ENCODE measurements around the gene ASTN2.

Gene ASTN2

DNA sequence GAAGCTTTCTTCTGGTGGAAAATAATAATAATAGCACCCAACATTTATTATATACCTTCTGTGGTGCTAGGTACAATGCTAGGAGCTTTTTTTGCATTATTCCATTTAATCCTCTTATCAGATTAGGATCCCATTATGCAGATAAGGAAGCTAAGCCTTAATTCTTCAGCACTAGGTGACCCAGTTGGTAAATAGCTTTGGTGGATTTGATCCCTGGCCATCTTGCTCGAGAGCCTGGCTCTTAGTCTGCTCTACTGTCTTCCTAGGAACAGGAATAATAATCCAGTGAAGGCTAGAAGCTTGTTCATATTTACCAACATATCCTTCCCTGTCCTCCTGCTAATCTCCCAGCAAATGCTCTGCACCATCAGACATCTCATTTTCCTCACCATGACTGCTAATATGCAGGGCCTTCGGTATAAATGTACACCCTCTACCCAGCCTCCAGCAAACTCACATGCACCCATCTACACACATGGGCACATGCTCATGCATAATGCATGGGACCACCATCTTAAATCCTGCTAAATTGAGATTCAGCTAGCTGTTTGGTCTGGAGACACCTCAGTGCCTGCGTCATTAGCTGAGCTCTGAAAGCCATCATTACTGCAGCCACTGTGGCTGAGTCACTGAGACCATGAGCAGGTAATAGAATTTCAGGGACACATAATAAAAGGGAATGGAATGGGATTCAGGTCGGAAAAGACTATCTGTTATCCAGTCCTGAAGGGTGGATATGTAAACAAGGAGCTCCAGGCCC is 640.3 kb downstream of the ASTN2 start:
- no peak for DNase-seq

DNA sequence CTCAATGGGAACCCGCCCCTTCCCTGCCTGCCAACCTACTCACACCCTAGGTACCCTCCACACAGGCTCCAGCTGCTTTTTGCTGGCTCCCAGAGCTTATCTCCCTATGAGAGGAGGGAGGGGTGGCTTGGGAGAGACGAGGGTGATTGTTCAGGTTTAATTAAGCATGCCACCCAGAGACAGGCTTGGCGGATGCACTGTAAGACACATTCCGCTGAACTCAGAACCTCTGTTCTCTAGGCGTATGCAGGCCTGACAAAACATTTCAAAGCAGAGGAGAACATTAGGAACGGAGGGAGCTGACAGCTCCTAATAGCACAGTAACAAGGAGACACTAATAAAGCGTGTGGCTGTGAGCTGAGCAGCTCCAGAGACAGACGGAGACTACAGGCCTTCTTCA is 647.6 kb downstream of the ASTN2 start:
- no peak for DNase-seq

DNA sequence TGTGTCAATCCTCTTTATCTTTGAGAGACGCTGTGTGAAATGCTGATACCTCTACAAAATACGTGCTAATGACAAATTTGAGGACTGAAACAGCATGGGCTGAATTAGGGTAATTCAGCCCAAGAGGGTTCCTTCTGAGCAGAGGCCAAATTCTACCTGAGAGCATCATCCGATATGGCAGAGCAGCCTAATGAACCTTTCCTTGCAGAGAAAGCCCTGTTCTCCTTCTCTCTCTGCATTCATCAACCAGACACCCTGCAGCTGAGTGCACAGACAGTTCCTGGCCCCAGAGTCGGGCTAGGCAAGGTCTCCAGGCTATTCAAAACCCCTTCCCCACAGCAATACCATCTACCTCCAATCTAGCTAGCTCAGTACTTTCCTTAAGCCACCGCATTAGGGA is 649.8 kb downstream of the ASTN2 start:
- no peak for DNase-seq

DNA sequence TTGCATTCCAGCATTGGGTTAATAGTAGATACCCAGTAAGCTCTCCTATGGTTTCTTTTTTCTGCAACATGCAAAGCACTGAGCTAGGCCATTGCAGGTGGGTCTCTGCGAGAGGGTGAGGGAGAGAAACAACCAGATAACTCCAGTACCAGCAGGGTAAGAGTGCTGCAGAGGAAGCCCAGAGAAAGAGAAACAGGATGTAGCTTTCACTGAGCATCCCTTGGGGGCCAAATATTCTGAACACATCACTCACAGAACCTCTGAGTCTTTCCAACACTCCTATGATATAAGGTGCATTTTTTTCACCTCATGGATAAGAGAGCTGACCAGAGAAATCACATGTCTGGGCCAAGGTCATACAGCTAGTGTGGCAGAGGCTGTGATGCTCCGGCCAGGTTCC is 651.1 kb downstream of the ASTN2 start:
- DNase-seq, result no peak

DNA sequence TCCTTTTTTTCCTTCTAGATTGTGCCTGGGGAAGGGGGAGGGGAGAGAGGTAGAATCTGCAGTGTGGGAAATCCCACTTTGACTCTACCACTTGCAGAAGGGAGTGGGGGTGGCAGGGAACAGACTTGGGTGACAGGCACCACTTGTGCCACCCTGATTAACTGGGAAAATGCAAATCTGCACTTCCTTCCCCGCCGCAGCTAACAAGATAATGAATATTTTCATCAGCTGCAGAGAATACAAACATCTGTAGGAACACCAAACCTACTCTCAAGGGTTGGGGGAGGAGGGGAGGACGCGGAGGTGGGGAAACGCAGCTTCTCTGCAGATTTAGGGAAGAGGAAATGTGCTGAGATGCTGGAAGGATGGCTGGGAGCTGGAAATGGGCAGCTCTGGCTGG is 654.2 kb downstream of the ASTN2 start:
- DNase-seq, result no peak

DNA sequence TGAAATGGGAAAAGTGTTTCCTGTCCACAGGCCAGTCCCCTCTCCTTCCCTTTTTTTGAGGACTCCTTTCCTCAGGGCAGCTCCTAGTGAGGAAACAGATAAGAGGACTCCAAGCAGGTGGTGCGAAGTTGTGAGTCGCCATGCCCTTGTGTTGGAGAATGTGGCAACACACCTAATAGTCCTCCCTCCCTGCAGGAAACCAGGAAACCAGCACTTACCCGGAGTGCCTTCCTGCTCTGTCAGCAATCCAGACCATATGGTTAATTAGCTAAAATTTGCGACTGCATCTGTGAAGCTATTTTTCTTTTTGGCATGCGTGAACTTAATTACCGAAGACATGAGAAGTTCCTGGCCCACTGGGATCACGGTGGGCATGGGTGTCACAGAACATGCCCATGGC is 657.8 kb downstream of the ASTN2 start:
- no peak for DNase-seq

DNA sequence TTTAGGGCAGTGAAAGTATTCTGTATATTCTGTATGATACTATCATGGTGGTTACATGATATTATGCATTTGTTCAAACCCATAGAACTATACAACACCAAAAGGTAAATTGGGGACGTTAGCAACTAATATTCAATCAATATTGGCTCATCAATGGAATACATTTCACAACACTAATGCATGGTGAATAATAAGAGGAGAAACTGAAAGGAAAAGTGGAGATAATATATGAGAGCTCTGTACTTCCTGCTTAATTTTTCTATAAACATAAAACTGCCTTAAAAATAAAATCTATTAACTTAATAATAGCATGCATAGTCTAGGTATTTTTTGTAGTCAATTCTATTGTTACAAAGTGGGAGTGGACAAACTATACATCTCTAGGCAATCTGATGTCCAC is 661.5 kb downstream of the ASTN2 start:
- DNase-seq, result no peak

DNA sequence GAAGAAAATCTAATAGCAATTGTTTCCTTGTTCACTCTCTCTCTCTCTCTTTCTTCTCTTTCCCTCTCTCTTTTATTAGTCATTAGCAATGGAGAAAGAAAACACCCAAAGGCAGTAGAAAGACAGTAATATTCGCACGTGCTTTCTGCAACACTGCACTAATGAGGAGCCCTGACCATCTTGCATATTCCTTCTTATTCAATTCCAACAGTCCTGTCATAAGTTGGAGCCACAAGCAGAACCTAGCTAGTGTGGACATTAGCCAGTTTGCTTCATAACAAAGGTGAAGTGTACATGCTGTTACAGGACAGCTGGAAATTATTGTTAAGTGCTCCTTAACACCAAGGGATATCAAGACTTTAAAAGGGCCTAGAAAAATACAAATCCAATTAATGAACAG is 664.3 kb downstream of the ASTN2 start:
- no peak for DNase-seq

DNA sequence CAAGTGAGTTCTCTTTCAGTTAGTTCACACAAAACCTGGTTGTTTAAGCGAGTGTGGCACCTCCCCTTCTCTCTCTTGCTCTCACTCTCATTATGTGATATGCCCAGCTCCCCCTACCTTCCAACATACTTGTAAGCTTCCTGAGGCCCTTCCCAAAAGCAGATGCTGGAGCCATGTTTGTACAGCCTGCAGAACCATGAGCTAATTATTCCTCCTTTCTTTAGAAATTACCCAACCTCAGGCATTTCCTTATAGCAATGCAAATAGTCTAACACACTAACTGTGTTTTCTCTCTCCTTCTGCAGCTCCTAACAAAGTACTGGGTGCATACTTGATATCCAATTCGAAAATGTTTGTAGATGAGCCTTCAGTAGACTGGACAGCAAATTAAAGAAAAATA is 665.1 kb downstream of the ASTN2 start:
- no peak for DNase-seq

DNA sequence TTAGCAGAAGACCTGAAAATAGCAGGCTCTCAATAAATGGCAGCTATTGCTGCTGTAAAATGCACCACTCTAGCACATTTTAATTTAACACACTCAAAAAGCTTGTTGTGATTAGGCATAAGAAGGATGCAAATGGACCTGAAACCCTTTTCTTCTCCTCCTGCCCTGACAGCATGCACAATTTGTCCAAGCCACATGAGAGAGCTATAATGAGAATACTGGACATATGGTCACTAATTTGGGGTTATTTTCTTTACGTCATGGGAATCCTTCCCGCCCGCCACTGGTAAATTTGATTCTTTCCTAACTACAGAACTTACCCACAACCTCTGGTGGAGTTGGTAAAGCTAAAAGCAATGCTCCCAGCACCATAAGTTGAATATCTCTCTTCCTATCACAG is 665.7 kb downstream of the ASTN2 start:
- no peak for DNase-seq

DNA sequence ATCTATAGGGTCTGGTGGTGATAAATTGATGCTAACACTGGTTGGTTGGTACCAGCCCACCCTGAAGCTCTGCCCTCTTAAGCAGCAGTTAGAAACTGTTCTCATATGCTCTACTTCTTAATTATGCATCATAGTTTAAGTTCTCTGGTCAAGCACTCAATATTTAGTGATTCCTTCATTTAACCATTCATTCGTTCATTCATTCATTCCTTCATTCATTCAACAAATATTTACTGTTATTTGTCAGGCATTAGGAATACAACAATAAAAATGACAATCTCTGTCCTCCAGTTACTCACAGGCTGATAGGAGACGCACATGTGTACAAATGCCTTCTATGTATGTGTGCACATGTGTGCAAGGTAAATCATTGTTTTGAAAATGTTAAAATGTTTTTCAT is 673.1 kb downstream of the ASTN2 start:
- no peak for DNase-seq

DNA sequence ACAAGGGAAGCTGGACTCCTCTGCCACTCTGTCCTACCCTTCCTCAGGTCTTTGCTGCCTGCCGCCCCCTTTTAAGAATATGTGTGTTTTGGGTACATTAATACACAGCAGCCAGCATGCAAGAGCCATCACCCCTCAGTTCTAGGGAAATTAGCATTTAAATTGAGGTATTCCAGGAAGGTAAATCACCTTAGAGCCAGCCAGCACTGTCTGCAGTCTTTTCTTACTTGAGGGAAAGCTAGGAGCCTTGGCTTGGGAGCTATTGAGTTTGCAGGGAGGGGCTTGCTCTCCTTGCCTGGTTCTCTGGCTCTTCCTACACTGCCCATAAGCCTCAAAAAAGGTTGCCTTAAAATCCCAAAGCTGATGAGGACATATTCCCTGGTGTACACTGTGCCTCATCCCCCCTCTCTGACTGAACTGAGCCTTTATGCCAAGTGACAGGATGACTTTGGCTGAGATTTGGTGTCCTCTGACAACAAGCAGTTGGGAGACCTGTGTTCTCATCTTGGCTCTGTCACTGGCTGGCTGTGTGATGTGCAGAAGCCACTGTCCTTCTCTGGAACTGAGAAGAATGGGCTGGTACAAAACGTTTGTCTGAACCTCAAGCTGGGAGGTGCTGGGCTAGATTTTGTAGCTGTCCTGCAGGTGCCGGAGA is 673.6 kb downstream of the ASTN2 start:
- no peak for DNase-seq

DNA sequence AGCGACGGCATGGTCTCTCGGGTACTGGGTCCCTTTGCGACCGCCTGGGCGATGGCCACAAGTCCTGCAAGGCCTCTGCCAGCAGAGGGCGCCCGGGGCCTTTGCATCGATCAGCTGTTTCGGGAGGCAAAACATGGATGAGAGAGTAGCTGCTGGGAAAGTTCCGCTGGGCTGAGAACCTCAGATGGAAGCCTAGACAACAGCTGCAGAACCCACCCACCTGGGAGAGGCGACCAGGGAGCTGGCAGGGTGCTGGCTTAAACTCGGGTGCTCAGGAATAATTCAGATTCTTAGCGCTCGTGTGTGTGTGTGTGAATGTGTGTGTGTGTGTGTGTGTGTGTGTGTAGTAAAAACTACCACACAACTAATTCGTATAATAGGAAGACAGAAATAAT is 677.7 kb downstream of the ASTN2 start:
- peak; percentile 24 to 28 for DNase-seq

DNA sequence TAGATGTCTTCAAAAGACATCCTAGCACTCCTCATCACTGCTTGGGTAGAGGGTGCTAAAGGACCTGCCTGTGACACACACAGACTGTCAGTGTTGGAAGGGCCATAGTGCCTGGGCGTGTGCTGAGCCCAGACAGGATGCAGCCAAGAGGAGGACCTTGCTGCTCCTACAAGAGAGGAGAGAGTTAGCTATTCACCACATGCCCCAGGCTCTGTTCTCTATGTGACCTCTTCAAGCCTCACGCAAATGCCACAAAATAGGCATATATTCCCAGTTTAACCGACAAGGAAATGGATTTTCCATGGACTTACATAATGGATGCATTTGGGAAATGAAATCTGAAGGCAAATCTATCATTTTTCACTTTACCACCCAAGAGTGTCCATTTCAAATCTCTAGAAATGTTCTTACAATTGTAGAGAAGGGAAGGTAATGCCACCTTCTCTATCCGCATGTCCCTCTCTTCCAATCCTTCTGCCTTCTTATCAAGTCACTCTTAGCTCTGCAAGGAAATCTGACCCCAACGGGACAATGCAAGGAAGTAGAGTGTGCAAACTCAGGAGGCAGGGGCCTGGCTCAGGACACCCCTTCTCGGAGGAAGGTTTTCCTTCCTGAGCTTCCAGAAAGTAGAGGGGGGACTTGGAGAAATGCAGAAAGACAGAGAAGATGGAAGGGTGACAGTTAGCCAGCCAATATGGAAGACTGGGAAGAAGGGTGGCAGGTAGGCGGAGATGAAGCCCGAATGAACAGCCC is 678.3 kb downstream of the ASTN2 start:
- DNase-seq, result no peak

DNA sequence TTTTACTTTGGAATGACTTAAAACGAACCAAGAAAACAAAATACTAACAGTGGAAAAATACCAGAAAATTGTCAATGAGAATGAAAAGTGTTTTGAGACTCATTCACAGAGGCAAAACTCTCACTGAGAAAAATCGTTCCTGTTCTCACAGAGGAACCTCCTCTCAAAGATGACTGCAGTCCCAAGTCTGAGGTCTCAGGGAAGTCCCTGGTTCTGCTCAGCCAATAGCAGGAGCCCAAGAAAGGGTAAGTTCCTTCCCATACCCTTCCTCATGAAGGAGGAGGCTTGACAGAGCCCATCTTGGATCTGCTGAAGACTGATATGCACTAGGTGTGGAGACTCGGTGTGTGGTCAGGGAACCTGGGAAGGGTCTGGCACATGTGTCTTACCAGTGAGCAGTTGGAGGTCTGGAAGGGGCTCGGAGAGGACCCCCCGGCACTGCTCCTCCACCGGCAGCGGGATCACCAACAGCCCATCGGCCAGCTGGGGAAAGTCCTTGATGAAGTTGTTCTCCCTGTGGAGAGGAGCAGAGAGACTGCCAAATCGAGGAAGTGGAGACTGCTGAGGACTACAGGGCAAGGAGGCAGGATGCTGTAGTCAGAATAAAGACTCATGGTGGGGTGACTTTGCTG is 681.7 kb downstream of the ASTN2 start:
- no peak for DNase-seq

DNA sequence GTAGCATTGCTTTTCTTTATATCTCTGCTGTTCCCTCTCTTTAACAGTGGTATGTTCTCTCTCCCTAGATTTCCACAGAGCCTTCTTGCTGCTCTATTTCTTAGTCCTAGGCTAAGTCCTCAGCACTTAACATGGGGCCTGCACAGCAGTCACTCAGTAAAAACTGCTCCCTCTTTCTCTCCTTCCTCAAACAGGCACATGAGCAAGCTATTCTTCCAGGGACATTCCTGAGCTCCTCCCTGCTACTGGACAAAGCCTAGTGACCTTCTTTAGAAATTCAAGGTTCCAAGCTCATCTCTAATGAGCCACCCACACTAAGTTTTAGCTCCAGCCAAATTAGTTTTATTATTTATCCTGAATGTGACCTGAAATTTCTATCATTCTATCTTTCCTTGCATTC is 688.3 kb downstream of the ASTN2 start:
- no peak for DNase-seq

DNA sequence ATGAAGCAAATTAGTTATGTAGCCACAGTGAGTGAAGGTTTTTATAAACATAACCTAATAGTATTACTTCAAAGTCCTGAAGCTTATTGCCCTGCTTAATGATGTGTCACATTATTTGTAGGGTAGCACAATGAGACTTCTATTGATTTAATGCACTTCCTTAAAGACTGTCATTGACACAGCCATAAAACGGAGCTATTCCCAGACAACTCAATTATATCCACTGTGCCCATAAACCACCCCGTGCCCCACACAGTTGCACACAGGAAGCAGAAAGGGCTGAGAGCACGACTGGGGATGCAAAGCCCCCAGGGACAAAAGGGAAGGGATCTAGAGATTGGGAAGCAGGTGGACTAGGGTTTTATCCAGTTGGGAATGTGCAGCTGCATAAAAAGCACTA is 690.7 kb downstream of the ASTN2 start:
- DNase-seq, result no peak

DNA sequence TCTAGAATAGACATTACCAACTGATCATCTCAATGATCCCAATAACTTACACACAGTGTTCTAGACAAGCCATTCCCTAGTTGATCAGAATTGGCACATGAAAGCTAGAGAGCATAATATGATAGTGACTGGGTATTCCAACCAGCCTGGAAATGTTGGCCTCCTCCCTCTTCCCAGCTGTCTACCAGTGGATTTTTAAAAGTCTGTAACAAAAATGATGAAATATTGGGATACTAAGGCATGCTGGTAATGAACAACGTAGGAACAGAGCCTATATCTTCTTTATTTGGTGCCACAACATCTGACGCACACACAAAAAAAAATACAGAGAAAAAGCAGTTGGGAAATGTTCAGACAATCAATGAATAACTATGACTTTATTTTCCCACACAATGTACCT is 692.9 kb downstream of the ASTN2 start:
- no peak for DNase-seq

DNA sequence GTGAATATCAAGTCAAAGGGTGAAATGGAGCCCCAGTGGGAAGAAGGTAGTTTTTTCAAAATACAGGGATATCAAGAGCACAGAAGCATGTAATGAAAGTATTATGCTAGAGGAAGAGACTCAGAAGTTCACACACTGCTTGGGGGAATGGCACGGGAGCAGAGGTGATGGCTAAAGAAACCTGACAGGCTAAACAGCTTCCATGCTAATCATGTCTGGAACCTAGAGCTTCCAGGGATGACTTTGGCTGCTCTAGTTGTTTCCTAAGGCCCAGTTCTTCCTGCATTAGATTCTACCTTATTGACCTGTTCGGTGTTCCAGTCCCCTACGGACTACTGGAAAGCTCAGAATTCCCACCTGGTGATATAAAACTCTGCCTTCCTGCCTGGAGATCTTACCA is 693.4 kb downstream of the ASTN2 start:
- DNase-seq, result no peak

DNA sequence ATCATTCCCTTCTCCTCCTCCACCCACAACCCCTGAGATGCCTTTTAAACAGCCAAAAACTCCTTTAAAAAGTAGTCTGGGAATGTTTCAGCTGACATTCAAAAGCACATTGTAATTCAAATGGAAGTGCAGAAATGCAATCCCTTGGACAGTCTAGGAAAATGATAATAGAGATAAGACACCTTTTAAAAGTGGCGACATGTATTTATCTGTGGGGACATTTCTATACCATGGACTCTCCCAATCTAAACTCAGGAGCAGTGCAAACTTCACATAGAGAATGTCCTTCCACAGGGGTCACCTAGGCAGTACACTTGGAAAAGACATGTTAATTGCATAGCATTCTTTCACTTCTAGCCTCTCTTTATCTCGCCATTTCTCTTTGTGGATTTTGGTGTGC is 694.7 kb downstream of the ASTN2 start:
- no peak for DNase-seq

DNA sequence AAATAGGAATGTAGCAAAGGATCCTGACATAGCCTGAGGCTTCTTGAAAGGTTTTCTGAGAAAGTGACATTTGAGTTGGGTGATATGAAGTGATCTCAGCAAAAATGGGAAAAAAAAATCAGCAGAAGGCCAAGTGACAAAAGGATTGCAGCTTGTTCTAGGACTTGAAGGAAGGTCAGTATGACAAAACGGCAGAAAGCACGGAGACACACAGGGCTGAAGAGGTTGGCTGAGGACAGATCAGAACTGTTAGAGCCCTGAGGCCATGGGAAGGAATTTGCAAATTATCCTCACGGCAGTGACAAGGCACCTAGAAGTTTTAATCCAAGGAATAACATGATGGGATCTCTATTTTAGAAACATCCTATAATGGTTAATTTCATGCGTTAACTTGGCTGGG is 696.7 kb downstream of the ASTN2 start:
- no peak for DNase-seq

DNA sequence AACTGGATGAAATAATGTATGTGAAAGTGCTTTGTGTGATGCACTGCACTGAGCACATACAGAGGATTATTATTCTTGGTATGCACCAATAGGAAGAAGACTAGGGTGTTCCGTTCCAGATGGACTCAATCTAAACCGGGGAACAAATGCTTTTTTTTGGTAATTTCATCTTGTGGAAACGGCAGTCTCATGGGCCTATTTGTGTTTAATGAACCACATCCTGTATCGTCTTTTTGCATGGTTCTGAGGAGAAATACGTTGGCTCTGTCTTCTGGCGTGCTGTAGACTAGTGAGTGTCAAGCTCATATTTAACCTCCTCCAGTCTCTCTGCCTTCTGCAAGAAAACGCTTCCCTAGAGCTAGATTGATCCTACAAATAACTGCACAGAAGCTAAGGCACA is 697.7 kb downstream of the ASTN2 start:
- no peak for DNase-seq

DNA sequence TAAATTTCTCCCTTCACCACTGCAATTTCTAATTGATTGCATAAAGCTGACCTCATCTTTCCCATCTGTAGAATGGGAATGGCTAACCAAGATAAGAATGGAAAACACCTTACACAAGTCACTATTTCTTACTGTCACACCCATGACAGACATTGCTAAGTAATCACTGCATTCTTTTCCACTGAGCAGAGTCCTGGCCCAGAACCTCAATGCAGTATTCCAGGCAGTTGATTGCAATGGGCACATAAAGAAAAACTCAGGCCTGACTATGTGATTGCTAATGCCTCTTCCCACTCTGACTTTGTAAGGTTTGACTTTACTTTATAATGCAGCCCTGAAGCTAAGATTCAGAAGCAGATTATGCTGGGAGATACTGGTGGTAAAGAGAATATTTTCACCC is 698.4 kb downstream of the ASTN2 start:
- no peak for DNase-seq

DNA sequence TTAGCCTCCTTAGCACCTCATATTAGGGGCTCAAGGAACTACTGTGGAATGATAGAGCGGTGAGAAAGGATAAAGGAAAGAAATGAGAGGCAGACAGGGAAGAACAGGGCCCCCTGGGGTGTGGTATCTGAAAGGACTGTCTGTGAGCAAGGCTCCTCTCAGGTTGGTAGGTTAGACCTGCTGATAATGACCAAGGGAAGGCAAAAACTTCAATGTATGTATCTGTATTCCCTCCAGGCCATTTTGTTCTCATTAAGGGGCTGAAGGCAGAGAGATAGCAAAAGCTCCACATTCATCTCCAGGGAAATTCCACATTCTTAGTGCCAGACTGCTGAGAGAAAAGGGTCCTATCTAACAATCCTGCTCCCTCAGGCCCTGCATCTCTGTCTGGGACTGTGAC is 699.1 kb downstream of the ASTN2 start:
- no peak for DNase-seq
